Measurements from ENCODE around the gene TECPR2.

GRCh38 chr14:102510616-102511520 lies 148.1 kb downstream of the TECPR2 start:
- TF ChIP-seq POLR2A (IDR thresholded peaks at IDR 0.05; ENCODE audit: low read length): no peak
- TF ChIP-seq GATA1 (IDR thresholded peaks at IDR 0.05; ENCODE audit: low read depth, low read length): no peak

All from erythroblast (primary cell).